Thoracic aorta (tissue), 2 donors: Measurements from ENCODE around the gene CD40. TPM values are rescaled to one million over a fixed set of nuclear protein-coding genes. Genes with fewer than 3 reads are reported as not detected.

ENCODE experiments used
- ATAC-seq: fragments of 150-250 bp; one replicate; pipeline ENCODE4 v1.8.0; 2017; ENCODE audit warnings: low read depth; ENCODE audit not compliant: insufficient number of reproducible peaks, low FRiP score
- DNase-seq: peaks from one replicate; pipeline ENCODE4 v3.0.0-alpha.2; 2020; ENCODE audit warnings: low spot score
- H3K27ac ChIP-seq, 2 donors: fragments of 200-600 bp; sonication (generic); 1 replicate in 1 of 2; 2 replicates in 1 of 2; pipeline ENCODE4 v1.5.1; 2016; ENCODE audit warnings: mild to moderate bottlenecking in 2 of 2, moderate library complexity in 2 of 2
- H3K27me3 ChIP-seq: fragments of 200-600 bp; sonication (generic); replicated peaks from 2 replicates; pipeline ENCODE4 v1.6.0; 2016; ENCODE audit warnings: mild to moderate bottlenecking; ENCODE audit not compliant: insufficient read depth
- H3K36me3 ChIP-seq: fragments of 200-600 bp; sonication (generic); one replicate; pipeline ENCODE4 v1.5.1; 2016
- H3K4me1 ChIP-seq, 2 donors: fragments of 200-600 bp; sonication (generic); 1 replicate in 1 of 2; 2 replicates in 1 of 2; pipeline versions ENCODE4 v1.5.1 to v1.6.0; 2016; ENCODE audit warnings: low read depth in 2 of 2, mild to moderate bottlenecking in 1 of 2; ENCODE audit not compliant: control insufficient read depth in 1 of 2
- H3K4me3 ChIP-seq: fragments of 200-600 bp; sonication (generic); 2 replicates; pipeline ENCODE4 v1.5.1; 2016; ENCODE audit warnings: mild to moderate bottlenecking
- H3K9me3 ChIP-seq: fragments of 200-600 bp; sonication (generic); 2 replicates; pipeline ENCODE4 v1.5.1; 2016
- total RNA-seq, 2 donors: library from RNA; depleted of rRNA; stranded (reverse); fragments of >200 nt; gene quantifications; one replicate each; pipeline versions ENCODE4 v1.1.0 to v1.2.3, GENCODE V29; 2016
- TF ChIP-seq, protein P1 (sequence below): fragments of 200-600 bp; sonication (generic); IDR thresholded peaks from one replicate; pipeline ENCODE4 v1.5.1; 2019; ENCODE audit warnings: antibody characterized with exemption

CD40 gene
- total RNA-seq, 2 donors from 2014 or later, result 15.9 to 33.3 TPM

DNA sequence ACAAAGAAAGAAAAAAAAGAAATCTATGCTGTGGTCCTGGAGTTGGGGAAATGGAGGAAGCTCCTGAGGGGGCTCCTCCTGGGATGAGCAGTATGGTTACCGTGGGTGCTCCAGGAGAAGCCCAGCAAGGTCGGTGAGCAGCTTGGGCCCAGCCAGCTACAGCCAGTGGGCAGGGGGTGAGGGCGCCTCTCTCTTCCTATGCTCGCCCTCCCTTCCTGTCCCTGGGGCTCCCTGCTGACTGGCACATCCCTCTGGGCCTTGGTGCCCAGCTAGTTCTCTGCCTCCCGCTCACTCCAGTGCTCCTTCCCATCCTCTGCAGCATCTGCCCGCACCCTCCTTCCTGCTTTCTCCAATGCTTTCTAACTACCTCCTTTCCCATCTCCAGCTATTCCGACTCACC, 16.6 kb downstream of the CD40 start:
- Histone ChIP-seq H3K27ac (no peak overlapping the region), H3K27me3 (no peaks in the 10 kb centered on the region), H3K9me3 (no peaks in the 10 kb centered on the region), H3K4me3 (no peak overlapping the region), H3K36me3 (no peaks in the 10 kb centered on the region), H3K4me1 (peaks cover 0 to 26% of the 10 kb centered on the region in 2 donors)
- DNase-seq, result no peak
- no peak for ATAC-seq
- TF ChIP-seq, protein P1, sequence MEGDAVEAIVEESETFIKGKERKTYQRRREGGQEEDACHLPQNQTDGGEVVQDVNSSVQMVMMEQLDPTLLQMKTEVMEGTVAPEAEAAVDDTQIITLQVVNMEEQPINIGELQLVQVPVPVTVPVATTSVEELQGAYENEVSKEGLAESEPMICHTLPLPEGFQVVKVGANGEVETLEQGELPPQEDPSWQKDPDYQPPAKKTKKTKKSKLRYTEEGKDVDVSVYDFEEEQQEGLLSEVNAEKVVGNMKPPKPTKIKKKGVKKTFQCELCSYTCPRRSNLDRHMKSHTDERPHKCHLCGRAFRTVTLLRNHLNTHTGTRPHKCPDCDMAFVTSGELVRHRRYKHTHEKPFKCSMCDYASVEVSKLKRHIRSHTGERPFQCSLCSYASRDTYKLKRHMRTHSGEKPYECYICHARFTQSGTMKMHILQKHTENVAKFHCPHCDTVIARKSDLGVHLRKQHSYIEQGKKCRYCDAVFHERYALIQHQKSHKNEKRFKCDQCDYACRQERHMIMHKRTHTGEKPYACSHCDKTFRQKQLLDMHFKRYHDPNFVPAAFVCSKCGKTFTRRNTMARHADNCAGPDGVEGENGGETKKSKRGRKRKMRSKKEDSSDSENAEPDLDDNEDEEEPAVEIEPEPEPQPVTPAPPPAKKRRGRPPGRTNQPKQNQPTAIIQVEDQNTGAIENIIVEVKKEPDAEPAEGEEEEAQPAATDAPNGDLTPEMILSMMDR, result no peak

DNA sequence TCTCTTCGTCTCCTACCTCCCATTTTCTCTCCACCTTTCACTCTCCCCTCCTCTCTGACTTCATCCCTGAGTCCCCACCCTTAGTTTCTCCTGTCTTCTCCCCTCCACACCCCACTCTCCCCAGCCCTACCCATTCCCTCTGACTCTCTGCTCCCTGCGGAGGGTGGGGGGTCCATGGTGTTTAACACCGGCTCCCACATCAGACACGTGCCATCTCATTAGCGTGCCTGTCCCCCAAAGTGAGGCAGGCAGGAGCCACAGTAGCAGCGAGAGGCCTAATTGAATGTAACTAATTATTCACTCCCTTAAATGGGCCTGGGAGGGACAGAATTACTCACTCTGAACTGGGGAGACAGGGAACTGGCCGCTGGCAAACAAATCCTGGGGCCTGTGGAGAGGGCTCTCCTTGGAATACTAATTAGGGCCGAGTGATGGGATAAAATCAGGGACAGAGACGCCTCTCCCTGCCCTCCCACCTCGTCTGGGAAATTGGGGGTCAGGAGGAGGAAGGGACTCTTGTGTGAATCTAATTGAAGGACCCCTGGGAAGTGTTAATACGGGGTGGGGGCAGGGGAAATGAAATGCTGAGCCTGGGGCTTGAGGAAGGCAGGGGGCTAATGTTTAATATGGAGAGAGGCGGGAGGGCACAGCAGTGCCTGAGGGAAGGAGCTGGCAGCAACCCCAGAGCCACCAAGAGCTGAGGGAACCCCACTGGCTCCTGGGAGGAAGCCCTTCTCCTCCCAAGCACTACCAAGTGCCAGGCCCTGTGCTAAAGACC, 17.9 kb downstream of the CD40 start:
- TF ChIP-seq, protein P1, result no peak
- Histone ChIP-seq H3K36me3 (no peaks in the 10 kb centered on the region), H3K27me3 (no peaks in the 10 kb centered on the region), H3K4me3 (no peak overlapping the region), H3K27ac (no peak overlapping the region), H3K9me3 (no peaks in the 10 kb centered on the region), H3K4me1 (peaks cover 0 to 19% of the 10 kb centered on the region in 2 donors)
- no peak for DNase-seq
- ATAC-seq, result no peak

DNA sequence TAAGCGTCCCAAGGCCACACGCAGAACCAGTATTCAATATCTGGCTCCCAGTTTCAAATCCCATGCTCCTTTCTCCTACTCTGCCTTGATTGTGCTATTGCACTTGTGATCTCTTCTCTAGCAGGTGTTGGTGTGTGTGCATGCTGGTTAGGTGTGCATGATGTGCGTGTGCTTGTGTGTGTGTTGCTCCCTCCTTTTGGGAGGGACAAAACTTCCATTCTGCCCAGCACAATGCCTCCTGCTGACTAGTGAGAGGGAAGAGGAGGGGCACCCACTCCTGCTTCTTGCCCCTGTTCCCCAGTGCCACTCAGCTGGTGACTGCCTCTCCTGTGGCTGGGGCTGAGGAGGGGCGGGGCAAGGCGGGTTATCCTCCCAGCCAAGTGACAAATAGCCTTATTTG, 19.7 kb downstream of the CD40 start:
- Histone ChIP-seq H3K27ac (no peak overlapping the region), H3K27me3 (no peaks in the 10 kb centered on the region), H3K36me3 (no peaks in the 10 kb centered on the region), H3K4me1 (peaks cover 0 to 4% of the 10 kb centered on the region in 2 donors), H3K4me3 (no peak overlapping the region), H3K9me3 (no peaks in the 10 kb centered on the region)
- TF ChIP-seq, protein P1, result no peak
- ATAC-seq (no peak), DNase-seq (no peak)

DNA sequence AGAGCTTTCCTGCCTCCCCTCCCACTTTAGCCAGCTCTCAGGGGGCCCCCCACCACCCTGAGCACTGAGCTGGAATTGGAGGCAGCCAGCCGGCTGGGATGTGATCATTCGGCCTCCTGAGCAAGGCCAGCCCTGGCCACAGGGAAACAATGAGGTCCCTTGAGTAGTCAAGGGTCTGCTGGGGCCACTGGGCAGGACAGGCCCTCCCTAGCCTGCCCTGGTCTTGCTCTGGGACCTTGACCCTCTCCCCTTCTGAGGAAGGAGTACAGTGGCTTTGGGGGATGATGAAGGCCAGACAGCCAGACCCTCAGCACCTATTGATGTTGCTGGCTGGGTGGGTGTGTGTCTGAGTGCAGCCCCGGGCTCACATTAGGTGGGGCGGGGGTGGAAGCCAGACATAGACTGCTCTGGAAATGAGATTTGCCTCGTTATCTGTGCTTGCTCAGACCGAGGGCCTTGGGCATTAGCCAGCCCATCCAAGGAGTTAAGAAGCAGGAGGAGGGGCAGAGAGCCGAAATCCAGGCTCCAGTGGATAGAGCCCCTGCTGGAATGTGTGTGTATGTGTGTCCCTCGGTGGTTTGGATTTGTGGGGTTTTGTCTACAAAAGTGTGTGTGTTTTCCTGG, 21.3 kb downstream of the CD40 start:
- Histone ChIP-seq H3K4me1 (no peaks in the 10 kb centered on the region), H3K36me3 (no peaks in the 10 kb centered on the region), H3K27me3 (no peaks in the 10 kb centered on the region), H3K27ac (no peak overlapping the region), H3K9me3 (no peaks in the 10 kb centered on the region), H3K4me3 (no peak overlapping the region)
- TF ChIP-seq, protein P1, result no peak
- DNase-seq (no peak), ATAC-seq (no peak)

DNA sequence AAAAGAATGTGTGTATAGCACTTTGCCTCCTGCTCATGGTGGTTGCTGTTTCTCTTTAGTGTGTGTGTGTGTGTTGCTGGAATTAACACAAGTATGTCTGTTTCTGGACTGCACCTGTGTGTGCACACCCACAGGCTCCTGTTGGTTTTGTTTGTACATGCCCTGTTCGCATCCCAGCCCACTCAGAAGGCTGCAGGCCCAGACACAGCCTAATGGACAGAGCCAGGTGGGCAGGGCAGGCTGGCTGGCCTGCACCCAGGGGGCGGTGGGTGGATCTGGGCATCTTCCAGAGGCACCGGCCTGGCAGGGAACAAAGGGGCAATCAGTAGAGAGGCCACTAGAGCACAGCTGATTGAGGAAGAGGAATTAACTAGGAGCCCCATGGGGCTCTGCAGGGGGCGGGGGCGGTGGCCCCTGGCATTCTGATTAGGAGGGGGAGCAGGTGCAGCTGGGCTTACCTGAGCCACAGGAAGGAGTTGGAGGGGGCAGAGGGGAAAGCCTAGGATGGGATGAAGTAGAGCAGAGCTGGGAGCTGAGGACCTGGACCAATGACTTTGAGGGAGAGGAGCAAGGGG, 21.9 kb downstream of the CD40 start:
- no peak overlapping the region for H3K4me3 ChIP-seq
- TF ChIP-seq, protein P1, result no peak
- H3K9me3 ChIP-seq, result no peaks in the 10 kb centered on the region
- no peaks in the 10 kb centered on the region for H3K36me3 ChIP-seq
- H3K27ac ChIP-seq, result no peak overlapping the region
- ATAC-seq (no peak), DNase-seq (no peak)
- H3K4me1 ChIP-seq, result no peaks in the 10 kb centered on the region
- H3K27me3 ChIP-seq, result no peaks in the 10 kb centered on the region
